KG1 (cell line): Measurements from ENCODE around the gene PRSS50.

ENCODE experiments used
- DNase-seq: peaks from one replicate; lab custom pipeline; 2025; lab: John Stamatoyannopoulos, UW

PRSS50 gene

DNA sequence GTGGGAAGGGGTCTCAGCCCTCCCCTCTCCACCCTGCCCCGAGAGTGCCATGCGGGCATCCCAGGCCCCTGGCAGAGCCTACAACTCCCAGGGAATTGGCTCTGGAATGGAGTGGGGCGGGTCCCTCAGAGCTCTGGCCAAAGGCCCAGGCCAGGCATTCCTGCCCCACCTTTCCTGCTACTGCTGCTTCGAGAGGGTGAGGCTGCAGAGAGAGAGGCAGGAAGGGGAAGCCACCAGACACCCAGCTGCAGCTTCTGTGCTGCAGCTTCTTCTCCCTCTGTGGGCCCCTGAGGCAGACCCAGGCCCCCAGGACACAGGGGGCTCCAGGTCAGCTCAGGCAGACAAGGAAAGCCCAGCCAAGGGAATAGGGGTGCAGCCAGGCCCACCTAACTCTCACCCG, 26.9 kb downstream of the PRSS50 start:
- DNase-seq: no peak

DNA sequence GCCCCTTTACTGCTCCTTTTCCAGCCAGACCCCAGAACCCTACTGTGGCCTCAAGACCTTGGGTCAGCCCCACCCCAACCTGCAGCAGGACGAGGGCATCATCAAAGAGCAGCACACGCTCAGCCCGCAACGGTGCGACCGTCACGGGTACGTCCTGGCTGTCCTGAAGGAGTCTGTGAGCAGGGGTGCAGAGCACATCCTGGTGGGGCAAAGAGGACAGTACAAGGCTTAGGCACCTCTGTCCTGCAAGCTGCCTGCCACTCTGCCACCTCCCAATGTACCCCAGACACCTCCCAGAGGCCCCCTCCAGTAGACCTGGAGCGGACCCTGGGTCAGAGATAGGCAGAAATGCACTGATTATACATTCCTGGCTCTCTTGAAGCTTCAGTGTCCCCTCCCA, 32.2 kb downstream of the PRSS50 start:
- no peak for DNase-seq

DNA sequence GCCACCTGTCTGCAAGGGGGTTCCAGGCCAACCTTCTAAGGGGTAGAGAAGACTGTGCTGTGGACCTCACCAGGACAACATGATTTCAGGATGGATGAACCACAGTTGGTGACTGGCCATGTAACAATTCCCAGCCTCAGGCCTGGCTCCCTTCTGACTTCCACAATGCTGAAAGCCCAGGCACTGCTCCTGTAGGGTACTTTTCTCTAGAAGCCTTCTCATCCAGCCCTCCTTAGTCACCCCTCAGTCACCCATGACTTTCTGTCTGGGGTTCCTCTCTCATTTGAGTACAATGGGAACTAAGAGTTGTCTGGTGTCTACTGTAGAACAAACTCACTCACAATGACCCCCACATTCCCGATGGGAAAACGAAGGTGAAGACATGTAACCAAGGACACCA, 32.8 kb downstream of the PRSS50 start:
- DNase-seq: no peak

DNA sequence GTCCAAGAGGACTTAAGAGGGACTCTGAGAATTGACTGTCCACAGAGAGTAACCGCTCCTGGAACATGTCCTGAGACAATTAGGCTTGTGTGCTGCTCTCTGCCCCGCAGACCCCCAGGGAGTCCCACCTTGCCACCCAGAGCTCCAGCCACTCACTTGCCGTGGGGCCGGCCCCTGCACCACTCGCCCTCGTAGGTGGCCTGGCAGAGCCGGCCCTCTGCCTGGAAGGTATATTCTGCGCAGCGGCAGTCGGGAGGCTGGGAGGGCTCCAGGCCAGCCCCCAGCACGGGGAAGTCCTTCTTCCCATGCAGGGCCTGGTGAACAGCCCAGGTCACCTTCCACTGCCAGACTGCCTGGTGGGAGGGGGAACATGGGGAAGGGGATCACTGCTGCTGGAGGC, 34.7 kb downstream of the PRSS50 start:
- DNase-seq: no peak

DNA sequence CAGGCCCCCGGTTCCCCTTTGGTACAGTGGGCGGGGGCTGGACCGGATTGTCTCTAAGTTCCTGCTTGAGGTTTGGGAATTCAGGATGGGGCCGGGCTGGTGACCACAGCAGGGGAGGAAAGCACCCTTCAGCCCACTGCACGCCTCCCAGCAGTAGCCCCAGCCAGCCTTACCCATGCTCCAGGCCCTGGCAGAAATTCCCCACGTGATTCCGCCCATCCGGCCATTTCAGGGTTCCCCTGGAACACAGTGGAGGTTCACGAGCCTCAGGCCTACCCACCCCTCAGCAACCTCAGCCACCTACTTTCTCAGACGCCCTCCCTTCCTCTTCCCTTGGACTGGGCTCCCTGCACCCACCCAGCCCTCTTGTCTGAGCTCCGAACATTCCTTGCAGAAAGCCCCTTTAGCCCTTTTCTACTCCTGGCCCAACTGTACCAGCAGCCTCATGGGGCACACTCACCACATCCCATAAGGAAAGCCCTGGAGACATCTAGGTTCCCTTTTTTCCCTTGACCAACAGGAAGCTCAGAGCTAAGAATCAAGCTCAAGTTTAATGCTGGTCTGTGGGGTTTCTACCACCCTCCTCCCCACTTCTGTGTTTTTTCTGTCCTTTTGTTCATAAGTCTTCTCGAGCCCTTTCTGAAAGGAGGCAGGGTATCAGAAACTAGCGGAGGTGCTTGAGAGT, 35.7 kb downstream of the PRSS50 start:
- no peak for DNase-seq

GRCh38 chr3:46681387-46681786, 36.3 kb downstream of the PRSS50 start:
- DNase-seq: no peak

- DNase-seq: no peak
Measured at GRCh38 chr3:46680298-46680826, 37.3 kb downstream of the PRSS50 start.

DNA sequence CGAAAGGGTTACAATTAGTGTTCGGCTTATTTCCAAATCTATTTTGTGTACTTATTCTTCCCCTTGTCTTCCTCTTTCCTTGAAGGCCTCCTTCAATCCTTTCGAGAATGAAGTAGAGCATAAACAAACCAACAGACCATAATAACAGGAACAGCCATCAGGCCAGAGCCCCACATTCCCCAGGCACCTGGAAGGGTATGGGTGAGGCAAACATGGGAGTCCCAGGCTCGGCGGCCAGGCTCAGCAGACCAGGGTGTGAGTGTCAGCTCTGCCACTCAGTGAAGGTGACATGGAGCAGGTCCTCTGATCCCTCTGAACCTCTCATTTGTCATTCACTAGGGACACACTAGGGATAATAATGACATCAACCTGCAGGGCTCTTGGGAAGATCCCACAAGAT, 38.0 kb downstream of the PRSS50 start:
- no peak for DNase-seq

- no peak for DNase-seq
Measured at GRCh38 chr3:46678280-46678679, 39.4 kb downstream of the PRSS50 start.

- DNase-seq: no peak
Measured at GRCh38 chr3:46677411-46677726, 40.3 kb downstream of the PRSS50 start.

DNA sequence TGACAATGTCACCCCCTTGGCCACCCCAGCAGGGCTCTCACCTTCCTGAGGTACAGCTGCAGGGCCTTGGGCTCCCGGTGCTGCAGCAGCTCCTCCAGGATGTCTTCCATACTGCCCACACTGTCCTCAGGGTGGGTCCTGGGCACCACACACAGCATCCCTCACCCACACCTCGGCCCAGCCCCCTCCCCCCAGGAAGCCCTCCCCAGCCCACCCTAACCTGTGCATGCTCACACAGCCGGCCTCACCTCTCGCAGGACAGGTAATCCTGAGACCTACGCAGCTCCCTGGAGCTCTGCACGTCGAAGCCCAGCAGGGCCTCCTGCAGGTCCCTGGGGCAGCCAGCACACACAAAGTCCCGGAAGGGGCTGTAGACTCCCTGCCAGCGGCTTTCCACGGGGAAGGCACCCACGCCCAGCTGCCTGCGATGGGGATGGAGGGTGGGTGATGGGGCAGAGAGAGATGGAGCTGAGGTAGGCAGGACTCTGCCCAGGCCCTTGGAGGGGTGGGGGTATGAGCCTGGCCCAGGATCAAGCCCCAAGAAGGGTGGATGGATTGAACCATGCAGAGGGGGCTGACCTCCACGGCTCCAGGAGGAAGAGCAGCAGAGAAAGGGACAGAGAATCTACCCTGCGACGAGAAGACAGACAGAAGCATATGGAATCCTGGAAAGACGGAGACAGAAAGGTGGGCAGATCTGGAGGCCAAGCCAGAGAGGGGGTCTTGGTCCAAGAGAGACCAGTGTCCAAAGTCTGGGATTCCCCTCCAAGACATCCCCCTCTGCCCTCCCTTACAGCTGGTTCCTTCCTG, 40.9 kb downstream of the PRSS50 start:
- no peak for DNase-seq

DNA sequence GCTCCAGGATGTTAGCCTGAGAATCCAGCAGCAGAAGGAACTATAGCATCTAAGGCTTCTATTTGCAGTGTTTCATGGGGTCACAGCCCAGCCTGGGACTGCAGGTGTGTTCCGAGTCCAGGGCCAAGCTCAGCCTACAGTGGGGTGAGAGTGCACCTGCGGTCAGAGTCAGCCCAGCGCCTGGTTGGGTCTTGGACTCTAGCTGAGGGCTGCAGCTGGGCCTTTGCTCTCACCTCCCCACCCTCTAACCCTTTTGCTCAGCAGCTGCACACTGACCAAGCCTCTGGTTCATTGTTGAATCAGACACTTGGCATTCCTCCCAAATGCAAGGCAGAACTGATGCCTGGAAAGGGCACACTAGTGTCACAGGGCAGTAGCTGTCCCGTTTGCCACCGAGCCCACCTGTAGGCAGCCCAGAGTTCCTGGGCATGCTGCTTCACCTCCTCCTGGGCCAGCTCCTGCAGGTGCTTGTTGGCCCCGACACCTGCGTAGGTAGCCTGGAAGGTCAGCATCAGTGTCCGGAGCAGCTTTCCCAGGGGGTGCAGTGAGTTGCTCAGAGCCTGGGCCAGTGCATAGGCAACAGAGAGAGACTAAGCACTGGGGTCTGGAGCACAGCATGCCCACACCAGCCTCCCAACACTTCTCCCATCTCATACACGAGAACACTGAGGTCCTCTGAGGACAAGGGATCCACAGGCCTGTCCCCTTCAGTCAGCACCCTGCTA, 41.7 kb downstream of the PRSS50 start:
- no peak for DNase-seq

GRCh38 chr3:46675426-46675825, 42.2 kb downstream of the PRSS50 start:
- no peak for DNase-seq

DNA sequence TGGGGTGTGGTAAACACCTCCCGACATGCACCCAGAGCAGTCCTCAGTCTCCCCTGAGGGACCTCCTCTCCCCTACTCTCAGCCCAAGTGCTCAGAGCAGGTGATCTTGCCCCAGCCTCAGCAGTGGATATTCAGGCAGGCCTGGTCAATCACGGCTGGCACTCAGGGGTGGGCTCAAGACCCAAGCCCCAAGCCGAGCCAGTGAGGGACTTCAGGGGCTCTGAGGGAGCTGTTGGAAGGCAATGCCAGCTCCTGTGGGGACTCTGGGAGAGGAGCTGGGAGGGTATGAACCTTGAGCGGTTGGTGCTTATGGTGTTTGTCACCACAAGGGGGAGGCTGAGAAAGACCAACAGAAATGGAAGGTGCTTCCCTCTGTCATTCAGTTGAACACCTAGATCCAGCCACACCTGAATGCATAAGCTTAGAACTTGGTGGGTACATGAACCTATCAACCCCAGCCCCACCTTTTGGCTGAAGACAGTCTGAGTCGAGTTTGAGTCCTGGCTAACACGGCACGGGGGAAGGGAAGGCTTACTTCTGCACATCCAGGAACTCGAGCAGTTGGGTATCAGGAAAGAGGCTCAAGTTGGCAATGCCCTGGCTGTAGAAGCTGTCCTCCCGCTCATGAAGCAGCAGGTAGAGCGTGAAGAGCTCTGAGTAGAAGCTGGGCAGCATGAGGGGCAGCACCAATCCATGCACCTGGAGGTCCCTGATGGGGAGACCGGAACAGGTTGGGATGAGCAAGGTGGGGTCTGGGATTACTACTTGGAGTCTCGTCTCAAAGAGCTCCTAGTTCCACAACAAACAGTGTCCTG, 43.4 kb downstream of the PRSS50 start:
- DNase-seq: no peak

DNA sequence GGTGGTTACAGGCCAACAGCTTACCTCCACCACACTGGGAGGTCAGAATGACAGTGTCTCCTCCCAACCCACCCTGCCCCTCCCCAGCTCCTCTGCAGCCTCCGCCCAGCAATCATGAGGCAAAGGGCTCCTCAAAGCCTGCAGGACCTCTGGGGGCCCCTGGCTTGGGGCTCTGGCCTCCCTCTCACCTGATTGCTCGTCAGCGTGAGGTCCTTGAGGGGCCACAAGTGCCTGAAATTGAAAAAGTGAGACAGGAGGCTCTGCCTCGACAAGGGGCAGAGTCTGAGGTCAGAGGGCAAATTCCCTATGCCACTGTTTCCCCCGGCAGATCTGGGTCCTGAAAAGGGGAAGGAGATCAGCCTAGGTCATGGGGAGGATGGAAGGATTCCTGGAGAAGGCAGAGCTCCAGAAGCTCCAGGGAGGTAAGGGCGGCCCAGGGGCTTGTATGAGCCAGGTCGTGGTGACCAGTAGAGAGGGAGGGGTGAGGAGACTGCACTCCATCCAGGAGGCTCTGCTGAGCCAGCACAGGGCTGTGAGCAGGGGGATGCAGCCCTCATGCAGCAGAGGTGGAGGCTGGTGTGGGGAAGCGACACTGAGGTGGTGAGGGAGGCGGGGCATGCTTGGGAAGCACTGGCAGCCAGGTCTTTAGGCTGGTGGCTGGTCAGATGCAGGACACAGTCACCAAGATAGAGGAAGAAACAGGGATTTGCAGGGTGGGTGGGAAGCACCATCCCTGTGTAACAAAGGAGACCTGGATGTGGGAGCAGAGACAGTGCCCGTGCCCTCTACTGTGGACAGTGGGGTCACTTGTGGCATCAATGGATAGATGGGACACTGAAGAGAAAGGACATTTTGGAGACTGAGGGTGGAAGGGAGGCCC, 44.3 kb downstream of the PRSS50 start:
- no peak for DNase-seq

DNA sequence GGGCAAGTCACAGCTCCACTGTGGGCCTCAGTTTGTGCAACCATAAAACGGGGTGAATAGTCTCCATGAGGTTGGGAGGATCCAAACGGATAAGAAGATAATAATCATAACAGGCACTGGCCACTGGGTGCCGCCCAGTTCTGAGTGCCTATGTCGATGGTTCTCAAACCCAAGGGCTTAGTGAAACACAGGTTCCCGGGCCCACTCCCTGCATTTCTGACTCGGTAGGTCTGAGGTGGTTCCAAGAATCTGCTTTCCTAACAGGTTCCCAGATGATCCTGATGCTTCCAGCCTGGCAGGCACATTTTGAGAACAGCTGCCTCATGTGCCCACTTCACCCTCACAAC, 45.3 kb downstream of the PRSS50 start:
- DNase-seq: no peak

DNA sequence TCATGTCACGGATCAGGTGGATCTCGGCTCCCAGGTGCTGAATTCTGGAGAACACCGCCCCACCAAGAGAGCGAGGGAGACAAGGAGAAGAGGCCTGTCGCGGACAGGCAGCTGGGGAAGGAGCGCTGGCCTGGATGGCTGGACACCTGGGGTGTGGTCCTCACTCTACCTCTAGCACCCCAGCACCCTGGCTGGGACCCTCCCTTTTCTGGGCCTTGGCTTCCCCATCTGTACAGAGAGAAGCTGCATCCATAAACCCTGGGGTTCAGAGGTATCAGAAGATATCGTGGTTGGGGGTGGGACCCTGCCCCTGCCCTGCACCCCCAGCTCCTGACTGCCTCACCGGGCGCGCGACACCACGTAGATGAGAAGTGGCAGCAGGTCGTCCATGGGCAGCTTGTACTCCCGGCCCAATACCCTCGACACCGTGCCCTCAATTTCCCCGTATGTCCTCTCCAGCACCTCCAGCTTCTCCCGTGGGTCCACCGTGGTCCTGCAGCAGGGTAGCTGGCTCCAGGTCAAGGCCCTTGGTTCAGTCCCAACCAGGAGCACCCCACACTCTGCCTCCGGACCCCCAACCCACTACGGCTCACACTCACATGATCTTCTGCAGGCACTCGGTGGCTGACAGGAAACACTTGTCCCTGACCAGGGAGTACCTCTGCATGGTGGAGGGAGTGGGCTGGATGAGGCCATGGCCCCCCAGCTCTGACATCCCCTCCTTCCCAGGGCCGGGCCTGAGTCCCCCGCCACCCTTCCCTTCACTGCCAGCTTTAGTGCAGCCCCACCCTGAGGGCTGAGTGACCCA, 45.9 kb downstream of the PRSS50 start:
- DNase-seq: no peak

GRCh38 chr3:46670891-46671427, 46.7 kb downstream of the PRSS50 start:
- DNase-seq: no peak

- DNase-seq: no peak
Measured at GRCh38 chr3:46670000-46670890, 47.4 kb downstream of the PRSS50 start.
